GM12892 (cell line): Measurements from ENCODE around the gene ZNF41.

Experiments
- POLR2A ChIP-seq: IDR thresholded peaks from 2 replicates; pipeline ENCODE4 v1.6.1; 2011; ENCODE audit warnings: low read depth, low read length, control low read depth
- POLR2AphosphoS5 ChIP-seq: IDR thresholded peaks from 2 replicates; pipeline ENCODE4 v1.6.1; 2011; ENCODE audit warnings: low read depth, low read length, control low read depth
- TAF1 ChIP-seq: IDR thresholded peaks from 2 replicates; pipeline ENCODE4 v1.6.1; 2011; ENCODE audit warnings: low read depth, mild to moderate bottlenecking, control low read depth, low read length, borderline replicate concordance

GRCh38 chrX:47497271-47497888, 14.4 kb upstream of the ZNF41 start:
- TF ChIP-seq POLR2AphosphoS5 (no peak), POLR2A (no peak), TAF1 (no peak)
